GM23338 (cell line): ENCODE measurements around the gene UBE2G1. TPM values are rescaled to one million over a fixed set of nuclear protein-coding genes. Genes with fewer than 3 reads are reported as not detected.

Experiments used
- ATAC-seq: fragments of 200-7000 bp; cut with Tn5 transposase; 3 replicates; pipeline ENCODE4 v1.9.1; 2020
- DNase-seq: peaks from one replicate; pipeline ENCODE4 v3.0.0-alpha.2; 2015; ENCODE audit warnings: low spot score
- H2AFZ ChIP-seq: fragments of 200-600 bp; sonication (generic); 2 replicates; pipeline ENCODE4 v1.8.0; 2016; ENCODE audit warnings: antibody characterized with exemption, mild to moderate bottlenecking, moderate library complexity
- H3F3A ChIP-seq: fragments of 200-600 bp; sonication (generic); replicated peaks from 2 replicates; pipeline ENCODE4 v1.8.0; 2017; ENCODE audit warnings: antibody characterized with exemption, mixed run types, low read depth
- H3K27ac ChIP-seq: fragments of 200-600 bp; sonication (generic); 2 replicates; pipeline ENCODE4 v1.6.1; 2016; ENCODE audit warnings: low read depth
- H3K27me3 ChIP-seq: fragments of 200-600 bp; sonication (generic); 2 replicates; pipeline ENCODE4 v1.8.0; 2016; ENCODE audit warnings: mild to moderate bottlenecking, mixed run types, moderate library complexity; ENCODE audit not compliant: insufficient read depth
- H3K36me3 ChIP-seq: fragments of 200-600 bp; sonication (generic); 2 replicates; pipeline ENCODE4 v1.8.0; 2016; ENCODE audit warnings: mild to moderate bottlenecking; ENCODE audit not compliant: insufficient read depth
- H3K4me1 ChIP-seq: fragments of 200-600 bp; sonication (generic); 2 replicates; pipeline ENCODE4 v1.8.0; 2016; ENCODE audit warnings: mild to moderate bottlenecking, moderate library complexity; ENCODE audit not compliant: insufficient read depth
- H3K4me2 ChIP-seq: fragments of 200-600 bp; sonication (generic); 2 replicates; pipeline ENCODE4 v1.7.1; 2017; ENCODE audit warnings: mixed run types
- H3K4me3 ChIP-seq: fragments of 200-600 bp; sonication (generic); 2 replicates; pipeline ENCODE4 v1.6.1; 2016; ENCODE audit warnings: mixed run types
- H3K79me2 ChIP-seq: fragments of 200-600 bp; sonication (generic); replicated peaks from 2 replicates; pipeline ENCODE4 v1.8.0; 2017; ENCODE audit warnings: mild to moderate bottlenecking; ENCODE audit not compliant: insufficient read depth
- H3K9me2 ChIP-seq: fragments of 200-600 bp; sonication (generic); 2 replicates; pipeline ENCODE4 v1.8.0; 2017; ENCODE audit not compliant: insufficient read depth
- H4K20me1 ChIP-seq: fragments of 200-600 bp; sonication (generic); replicated peaks from 2 replicates; pipeline ENCODE4 v1.8.0; 2017; ENCODE audit warnings: mild to moderate bottlenecking; ENCODE audit not compliant: insufficient read depth
- H3K27ac Mint-ChIP-seq: 2 replicates; pipeline ENCODE4 v1.8.0; 2020; ENCODE audit warnings: inconsistent platforms, mild to moderate bottlenecking, moderate library complexity, mixed read lengths
- H3K27me3 Mint-ChIP-seq: 3 replicates; pipeline ENCODE4 v1.8.0; 2022; ENCODE audit warnings: low read depth, mild to moderate bottlenecking, moderate library complexity, mixed read lengths, inconsistent platforms; ENCODE audit not compliant: insufficient read depth, poor library complexity
- H3K36me3 Mint-ChIP-seq: 3 replicates; pipeline ENCODE4 v1.8.0; 2021; ENCODE audit warnings: low read depth, mild to moderate bottlenecking, inconsistent platforms, moderate library complexity, mixed read lengths
- H3K4me1 Mint-ChIP-seq: 3 replicates; pipeline ENCODE4 v1.8.0; 2020; ENCODE audit warnings: mild to moderate bottlenecking, inconsistent platforms, mixed read lengths
- H3K4me3 Mint-ChIP-seq: 3 replicates; pipeline ENCODE4 v1.8.0; 2021; ENCODE audit warnings: moderate library complexity, mild to moderate bottlenecking, inconsistent platforms, mixed read lengths
- H3K9me3 Mint-ChIP-seq: 3 replicates; pipeline ENCODE4 v1.8.0; 2020; ENCODE audit warnings: moderate library complexity, mild to moderate bottlenecking, inconsistent platforms, mixed read lengths
- CREB1 ChIP-seq: fragments of 250-450 bp; sonication (Bioruptor Pico); IDR thresholded peaks from 2 replicates; pipeline ENCODE4 v1.5.0; 2020; ENCODE audit warnings: low read depth, mild to moderate bottlenecking, moderate library complexity
- CTCF ChIP-seq, 2 experiments: fragments of 200-600 bp in 1 of 2; sonication (generic) in 1 of 2; conservative IDR thresholded peaks; 2 replicates each; pipeline versions ENCODE4 v1.5.1 to v1.6.1; 2016 to 2017; ENCODE audit warnings: antibody characterized with exemption in 2 of 2, low read depth in 2 of 2, mild to moderate bottlenecking in 2 of 2, moderate library complexity in 1 of 2
- ETS1 ChIP-seq: IDR thresholded peaks from 2 replicates; pipeline ENCODE4 v1.6.1; 2016; ENCODE audit warnings: antibody characterized with exemption
- EZH2 ChIP-seq: fragments of 200-600 bp; sonication (generic); IDR thresholded peaks from one replicate; pipeline ENCODE4 v1.8.0; 2017; ENCODE audit warnings: antibody characterized with exemption, mild to moderate bottlenecking, low read depth; ENCODE audit not compliant: unreplicated experiment
- EZH2phosphoT487 ChIP-seq: fragments of 200-600 bp; sonication (generic); IDR thresholded peaks from one replicate; pipeline ENCODE4 v1.8.1; 2018; ENCODE audit warnings: antibody characterized with exemption; ENCODE audit not compliant: unreplicated experiment
- JUNB ChIP-seq: IDR thresholded peaks from one replicate; pipeline ENCODE4 v1.6.1; 2016; ENCODE audit warnings: antibody characterized with exemption; ENCODE audit not compliant: unreplicated experiment
- NANOG ChIP-seq: IDR thresholded peaks from 2 replicates; pipeline ENCODE4 v1.6.1; 2016; ENCODE audit warnings: antibody characterized with exemption, borderline replicate concordance
- POLR2AphosphoS5 ChIP-seq: IDR thresholded peaks from 2 replicates; pipeline ENCODE4 v1.6.1; 2016; ENCODE audit warnings: antibody characterized with exemption, low read depth
- REST ChIP-seq: IDR thresholded peaks from one replicate; pipeline ENCODE4 v1.6.1; 2018; ENCODE audit warnings: antibody characterized with exemption; ENCODE audit not compliant: unreplicated experiment
- STAT1 ChIP-seq: IDR thresholded peaks from one replicate; pipeline ENCODE4 v1.6.1; 2016; ENCODE audit warnings: antibody characterized with exemption; ENCODE audit not compliant: unreplicated experiment
- ZNF114 ChIP-seq: fragments of 250-450 bp; sonication (Bioruptor Pico); IDR thresholded peaks from 2 replicates; pipeline ENCODE4 v1.5.0; 2020; ENCODE audit warnings: mild to moderate bottlenecking, moderate library complexity
- ZNF331 ChIP-seq: fragments of 250-450 bp; sonication (Bioruptor Pico); IDR thresholded peaks from 2 replicates; pipeline ENCODE4 v1.5.0; 2020; ENCODE audit warnings: low read depth, mild to moderate bottlenecking, moderate library complexity
- ZNF462 ChIP-seq: fragments of 250-450 bp; sonication (Bioruptor Pico); IDR thresholded peaks from 2 replicates; pipeline ENCODE4 v1.5.0; 2020; ENCODE audit warnings: mild to moderate bottlenecking, moderate library complexity
- polyA plus RNA-seq: library from polyadenylated mRNA; unstranded; fragments of >200 nt; fragmentation: Nextera tagmentation; extraction: Ambion mirVana; gene quantifications from 2 replicates; pipeline ENCODE4 v1.2.1, GENCODE V29; 2016
- total RNA-seq: library from RNA; depleted of rRNA; stranded (reverse); fragments of >200 nt; shearing (Covaris generic); gene quantifications from 2 replicates; pipeline ENCODE4 v1.2.3, GENCODE V29; 2014

UBE2G1 gene
- total and polyA plus RNA-seq, 2 experiments from 2014 or later = 71.9 to 145 TPM

- peak overlapping the region; percentile 15 for H3K27ac ChIP-seq
- H4K20me1 ChIP-seq = peaks cover 55% of the 10 kb centered on the region
- peak overlapping the region; percentile 74; the same call in 1 of the 2 replicates for H3K27ac Mint-ChIP-seq
- peaks cover 100% of the 10 kb centered on the region for H3K79me2 ChIP-seq
- H3K4me3 ChIP-seq = no peak overlapping the region
- no peak overlapping the region for H2AFZ ChIP-seq
- peaks cover 40% of the 10 kb centered on the region for H3K4me1 ChIP-seq
- H3K36me3 Mint-ChIP-seq = peaks cover 42% of the 10 kb centered on the region
- H3K4me1 Mint-ChIP-seq = peaks cover 53% of the 10 kb centered on the region
- H3K9me3 Mint-ChIP-seq = peaks cover 12% of the 10 kb centered on the region; the same call in 2 of the 3 replicates
- TF ChIP-seq ZNF114 (CRISPR knock-in tag) (no peak), ZNF331 (CRISPR knock-in tag) (no peak), CTCF (conservative IDR thresholded peaks at IDR 0.05; ENCODE audit: low read depth in 2 of 2) (no peak), ZNF462 (no peak), JUNB (no peak), ETS1 (no peak), NANOG (no peak), EZH2phosphoT487 (no peak), POLR2AphosphoS5 (no peak), EZH2 (no peak), REST (no peak), CREB1 (no peak), STAT1 (no peak)
- H3K4me3 Mint-ChIP-seq = no peak overlapping the region
- ATAC-seq = no peak
- H3K9me2 ChIP-seq = no peaks in the 10 kb centered on the region
- no peak for DNase-seq
- peaks cover 6% of the 10 kb centered on the region for H3K27me3 Mint-ChIP-seq
- H3F3A ChIP-seq = no peaks in the 10 kb centered on the region; the same call in 1 of the 2 replicates
- no peaks in the 10 kb centered on the region for H3K36me3 ChIP-seq
- H3K27me3 ChIP-seq = no peaks in the 10 kb centered on the region
- H3K4me2 ChIP-seq = no peak overlapping the region
These were observed 53.0 kb downstream of the UBE2G1 start for GRCh38 chr17:4313221-4314114.
